IMR-90 (cell line): Measurements from ENCODE around the gene MGAT4A. TPM values are rescaled to one million over a fixed set of nuclear protein-coding genes. Genes with fewer than 3 reads are reported as not detected.

ENCODE experiments used
- ATAC-seq: fragments of 200-7000 bp; cut with Tn5 transposase; 2 replicates; pipeline ENCODE4 v1.9.1; 2020; ENCODE audit warnings: low read depth, mild to moderate bottlenecking, moderate library complexity
- BruUV-seq: library from RNA; stranded (reverse); fragments of 400-500 nt; replicated peaks from 2 replicates; lab custom pipeline; 2021; lab: Mats Ljungman, UMichigan
- CTCF ChIA-PET: fragments of 300-600 bp; formaldehyde crosslinking; extraction: SDS; loops from one replicate; lab custom pipeline; 2021; ENCODE audit warnings: antibody characterized with exemption; lab: Yijun Ruan, JAX
- POLR2A ChIA-PET: fragments of 300-600 bp; sonication (Branson Sonifier 250); formaldehyde crosslinking; loops from one replicate; lab custom pipeline; 2022; ENCODE audit warnings: antibody characterized with exemption; ENCODE audit not compliant: unreplicated experiment; lab: Charles Lee
- DNase-seq: peaks from one replicate; pipeline ENCODE4 v3.0.0; 2013
- H2AFZ ChIP-seq: replicated peaks from 2 replicates; pipeline ENCODE3; 2013; ENCODE audit warnings: low read length, mild to moderate bottlenecking; ENCODE audit not compliant: poor library complexity
- H2AK5ac ChIP-seq: 2 replicates; pipeline ENCODE4 v1.6.1; 2013; ENCODE audit warnings: low read depth, low read length, inconsistent platforms
- H2AK9ac ChIP-seq: replicated peaks from 2 replicates; pipeline ENCODE3; 2013; ENCODE audit warnings: mild to moderate bottlenecking, low read depth, low read length, moderate library complexity; ENCODE audit not compliant: poor library complexity
- H2BK120ac ChIP-seq: 2 replicates; pipeline ENCODE4 v1.6.1; 2013; ENCODE audit warnings: low read depth, low read length, inconsistent platforms
- H2BK15ac ChIP-seq: 3 replicates; pipeline ENCODE4 v1.6.1; 2013; ENCODE audit warnings: low read depth, low read length, inconsistent platforms
- H2BK20ac ChIP-seq: 2 replicates; pipeline ENCODE4 v1.6.1; 2013; ENCODE audit warnings: low read depth, mild to moderate bottlenecking, inconsistent platforms, low read length, moderate library complexity
- H2BK5ac ChIP-seq: 2 replicates; pipeline ENCODE4 v1.6.1; 2013; ENCODE audit warnings: mild to moderate bottlenecking, low read depth, low read length, inconsistent platforms; ENCODE audit not compliant: poor library complexity, severe bottlenecking
- H3K14ac ChIP-seq: replicated peaks from 2 replicates; pipeline ENCODE4 v1.6.1; 2013; ENCODE audit warnings: low read depth, low read length, inconsistent platforms
- H3K18ac ChIP-seq: 2 replicates; pipeline ENCODE4 v1.6.1; 2013; ENCODE audit warnings: low read depth, low read length, control low read depth
- H3K23ac ChIP-seq: 2 replicates; pipeline ENCODE4 v1.6.1; 2013; ENCODE audit warnings: low read depth, low read length, inconsistent platforms
- H3K27ac ChIP-seq: 2 replicates; pipeline ENCODE4 v1.5.1; 2013; ENCODE audit warnings: mild to moderate bottlenecking, control low read depth, low read length; ENCODE audit not compliant: insufficient read depth
- H3K27me3 ChIP-seq: 2 replicates; pipeline ENCODE4 v1.6.1; 2013; ENCODE audit warnings: low read length; ENCODE audit not compliant: control insufficient read depth, insufficient read depth
- H3K36me3 ChIP-seq: 2 replicates; pipeline ENCODE4 v1.6.1; 2013; ENCODE audit warnings: low read length, mixed read lengths; ENCODE audit not compliant: control insufficient read depth, insufficient read depth
- H3K4ac ChIP-seq: 2 replicates; pipeline ENCODE4 v1.6.1; 2013; ENCODE audit warnings: low read depth, low read length, inconsistent platforms
- H3K4me1 ChIP-seq: 2 replicates; pipeline ENCODE4 v1.6.1; 2013; ENCODE audit warnings: low read length, mixed read lengths; ENCODE audit not compliant: control insufficient read depth, insufficient read depth
- H3K4me2 ChIP-seq: 2 replicates; pipeline ENCODE4 v1.6.1; 2013; ENCODE audit warnings: low read depth, mild to moderate bottlenecking, control low read depth, low read length, moderate library complexity
- H3K4me3 ChIP-seq: 2 replicates; pipeline ENCODE4 v1.5.1; 2013; ENCODE audit warnings: low read depth, mild to moderate bottlenecking, control low read depth, low read length, moderate library complexity; ENCODE audit not compliant: insufficient read depth
- H3K56ac ChIP-seq: 2 replicates; pipeline ENCODE4 v1.6.1; 2013; ENCODE audit warnings: low read length, inconsistent platforms; ENCODE audit not compliant: insufficient read depth; ENCODE audit errors: extremely low read depth
- H3K79me1 ChIP-seq, 2 experiments: 2 replicates each; pipeline ENCODE4 v1.6.1; 2013; ENCODE audit warnings: low read length in 2 of 2, inconsistent platforms in 1 of 2, low read depth in 1 of 2
- H3K9ac ChIP-seq: 2 replicates; pipeline ENCODE4 v1.6.1; 2013; ENCODE audit warnings: low read depth, low read length, control low read depth
- H3K9me1 ChIP-seq: 2 replicates; pipeline ENCODE4 v1.6.1; 2013; ENCODE audit warnings: low read length, inconsistent platforms; ENCODE audit not compliant: insufficient read depth
- H3K9me3 ChIP-seq: 2 replicates; pipeline ENCODE4 v1.6.1; 2013; ENCODE audit warnings: low read length; ENCODE audit not compliant: control insufficient read depth, insufficient read depth
- H4K20me1 ChIP-seq: 2 replicates; pipeline ENCODE4 v1.6.1; 2013; ENCODE audit warnings: low read length, inconsistent platforms; ENCODE audit not compliant: insufficient read depth
- H4K5ac ChIP-seq: 2 replicates; pipeline ENCODE4 v1.6.1; 2013; ENCODE audit warnings: mild to moderate bottlenecking, low read depth, low read length, control low read depth
- H4K8ac ChIP-seq, 2 experiments: 2 replicates each; pipeline ENCODE4 v1.6.1; 2013; ENCODE audit warnings: low read depth in 2 of 2, low read length in 2 of 2, control low read depth in 1 of 2, inconsistent platforms in 1 of 2
- H4K91ac ChIP-seq: 2 replicates; pipeline ENCODE4 v1.6.1; 2013; ENCODE audit warnings: low read depth, low read length, inconsistent platforms; ENCODE audit not compliant: insufficient read depth
- MAFK ChIP-seq: IDR thresholded peaks from 2 replicates; pipeline ENCODE4 v1.6.1; 2012; ENCODE audit warnings: low read depth, low read length, improper control_type of control experiment
- WGBS, 2 experiments: methylation state at CpG; one replicate each; pipeline versions ENCODE4 v1.1.5 to v1.1.7; 2013; ENCODE audit warnings: missing lambda C conversion rate in 2 of 2; ENCODE audit not compliant: insufficient read length in 1 of 2; ENCODE audit errors: extremely low coverage in 2 of 2; 5-methylcytosine and 5-hydroxymethylcytosine counted together
- dilution Hi-C: fragments of 300-500 bp; cut with HindIII; formaldehyde crosslinking; loops from one replicate; pipeline ENCODE4 v1.14.3; 2018; ENCODE audit warnings: low sequenced_read_pairs; ENCODE audit not compliant: unreplicated experiment
- in situ Hi-C: fragments of 300-500 bp; cut with MboI; formaldehyde crosslinking; loops from 3 replicates; pipeline ENCODE4 v1.14.3; 2019; ENCODE audit warnings: low sequenced_read_pairs, inconsistent platforms, mixed read lengths
- intact Hi-C: fragments of 100-400 bp; cut with micrococcal nuclease; formaldehyde crosslinking; loops from 2 replicates; pipeline ENCODE4 v1.10.0; 2022
- polyA plus RNA-seq, 3 experiments: library from polyadenylated mRNA; depleted of rRNA; stranded (reverse); fragments of >200 nt; gene quantifications; 2 replicates each; pipeline ENCODE4 v1.2.3, GENCODE V29; 2012; ENCODE audit warnings: low replicate concordance in 1 of 3
- total RNA-seq: library from RNA; depleted of rRNA; stranded (reverse); fragments of >200 nt; gene quantifications from 2 replicates; pipeline ENCODE4 v1.2.3, GENCODE V29; 2012
- TF ChIP-seq, protein P1 (sequence below): fragments of 150-350 bp; IDR thresholded peaks from 2 replicates; pipeline ENCODE4 v1.6.1; 2017; ENCODE audit warnings: mild to moderate bottlenecking, antibody characterized with exemption, low read length, low read depth

MGAT4A gene
- total and polyA plus RNA-seq, 2 of the 4 experiments (the other 2 are of a cell fraction): under 0.01 TPM; not detected in 1

DNA sequence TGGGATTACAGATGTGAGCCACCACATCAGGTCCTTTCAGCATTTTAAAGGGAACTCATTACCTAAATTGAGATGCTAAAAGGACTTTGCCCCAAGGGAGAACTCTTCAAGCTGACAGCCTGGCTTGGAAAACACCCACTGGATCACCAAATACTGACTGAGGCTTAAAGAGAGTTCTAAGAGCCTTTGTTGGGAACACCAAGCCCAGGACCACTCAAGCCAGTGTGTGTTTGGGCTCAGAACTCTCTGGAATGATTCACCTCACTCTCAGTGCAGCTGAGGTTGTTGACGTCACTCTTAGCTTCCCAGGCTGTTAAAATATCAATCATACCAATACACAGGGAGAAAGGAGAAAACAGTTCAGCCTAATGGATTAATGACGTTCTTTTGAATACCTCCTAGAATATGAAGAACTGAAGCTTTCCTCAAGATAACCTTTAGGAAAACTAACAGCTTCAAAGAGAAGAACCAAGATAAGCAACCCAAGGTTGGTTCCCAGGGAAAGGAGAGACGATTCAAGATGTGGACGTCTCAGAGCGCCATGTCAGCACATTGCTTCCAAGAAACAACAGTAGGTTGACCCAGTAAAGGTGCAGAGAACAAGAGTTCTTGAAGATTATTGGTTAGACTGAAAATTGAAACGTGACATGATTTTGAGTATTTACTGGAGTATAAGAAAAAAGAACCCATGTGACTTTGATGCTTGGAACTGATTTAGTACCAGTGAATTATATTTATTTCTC, 48.0 kb upstream of the MGAT4A start:
- Histone ChIP-seq H4K5ac (no peak overlapping the region), H2AFZ (no peak overlapping the region), H4K91ac (no peak overlapping the region), H3K27me3 (peaks cover 5% of the 10 kb centered on the region; the same call in 1 of the 2 replicates), H3K14ac (no peak overlapping the region), H2AK9ac (no peak overlapping the region), H3K9ac (no peak overlapping the region), H2BK15ac (no peak overlapping the region), H3K9me3 (no peaks in the 10 kb centered on the region), H3K18ac (no peak overlapping the region), H3K4me1 (no peaks in the 10 kb centered on the region), H2BK20ac (no peak overlapping the region), H4K20me1 (no peaks in the 10 kb centered on the region), H3K4me3 (no peak overlapping the region), H3K4ac (no peak overlapping the region), H3K4me2 (no peak overlapping the region), H3K23ac (no peak overlapping the region), H3K27ac (no peak overlapping the region), H3K9me1 (no peaks in the 10 kb centered on the region), H3K36me3 (no peaks in the 10 kb centered on the region), H2BK5ac (no peak overlapping the region), H2AK5ac (no peak overlapping the region), H3K79me1 (no peaks in the 10 kb centered on the region), H3K56ac (no peak overlapping the region), H2BK120ac (no peak overlapping the region), H4K8ac (no peak overlapping the region)
- no TSS peak for BruUV-seq
- WGBS, 2 experiments: 73% methylated on average over 3 of the region's 6 CpGs; no CpG with 5 or more reads in 1 of the 2 experiments
- ChIA-PET CTCF (no interaction called here), POLR2A (no interaction called here)
- in situ Hi-C loops (no loop called here), intact Hi-C loops (no loop called here), dilution Hi-C loops (no loop called here)
- peak; percentile 24; the same call in 1 of the 2 replicates for TF ChIP-seq MAFK
- TF ChIP-seq, protein P1, sequence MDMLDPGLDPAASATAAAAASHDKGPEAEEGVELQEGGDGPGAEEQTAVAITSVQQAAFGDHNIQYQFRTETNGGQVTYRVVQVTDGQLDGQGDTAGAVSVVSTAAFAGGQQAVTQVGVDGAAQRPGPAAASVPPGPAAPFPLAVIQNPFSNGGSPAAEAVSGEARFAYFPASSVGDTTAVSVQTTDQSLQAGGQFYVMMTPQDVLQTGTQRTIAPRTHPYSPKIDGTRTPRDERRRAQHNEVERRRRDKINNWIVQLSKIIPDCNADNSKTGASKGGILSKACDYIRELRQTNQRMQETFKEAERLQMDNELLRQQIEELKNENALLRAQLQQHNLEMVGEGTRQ: no peak
- ATAC-seq (no peak), DNase-seq (no peak)
